Natural killer cell (primary cell): ENCODE data around the gene CPA1. TPM values are rescaled to one million over a fixed set of nuclear protein-coding genes. Genes with fewer than 3 reads are reported as not detected.

Experiments
- ATAC-seq, 3 donors: fragments of 150-1000 bp in 2 of 3; fragments of 200-7000 bp in 1 of 3; cut with Tn5 transposase; 1 replicate in 1 of 3; 2 replicates in 2 of 3; pipeline ENCODE4 v1.10.0; 2021; ENCODE audit warnings: mild to moderate bottlenecking in 2 of 3, moderate library complexity in 2 of 3
- DNase-seq, 2 donors: peaks; one replicate each; pipeline versions ENCODE4 v3.0.0 to v3.0.0-alpha.2; 2013 to 2021; ENCODE audit warnings: mixed read lengths in 1 of 2
- H3K27ac ChIP-seq: one replicate; pipeline ENCODE4 v1.5.1; 2013; ENCODE audit warnings: mild to moderate bottlenecking, low read length
- H3K27me3 ChIP-seq: one replicate; pipeline ENCODE4 v1.6.1; 2013; ENCODE audit warnings: low read length; ENCODE audit not compliant: control insufficient read depth, insufficient read depth
- H3K36me3 ChIP-seq: one replicate; pipeline ENCODE4 v1.6.1; 2013; ENCODE audit warnings: low read length; ENCODE audit not compliant: control insufficient read depth, insufficient read depth
- H3K4me1 ChIP-seq: one replicate; pipeline ENCODE4 v1.6.1; 2013; ENCODE audit warnings: low read length; ENCODE audit not compliant: control insufficient read depth, insufficient read depth
- H3K4me3 ChIP-seq: one replicate; pipeline ENCODE4 v1.5.1; 2013; ENCODE audit warnings: low read length
- H3K9me3 ChIP-seq: one replicate; pipeline ENCODE4 v1.6.1; 2013; ENCODE audit warnings: low read length; ENCODE audit not compliant: control insufficient read depth, insufficient read depth
- H3K27ac Mint-ChIP-seq, 2 donors: one replicate each; pipeline ENCODE4 v1.8.0; 2022; ENCODE audit warnings: mild to moderate bottlenecking in 2 of 2, mixed read lengths in 2 of 2, moderate library complexity in 1 of 2
- H3K27me3 Mint-ChIP-seq, 2 donors: one replicate each; pipeline ENCODE4 v1.8.0; 2022; ENCODE audit warnings: low read depth in 2 of 2, mixed read lengths in 2 of 2
- H3K36me3 Mint-ChIP-seq: one replicate; pipeline ENCODE4 v1.8.0; 2022; ENCODE audit warnings: mixed read lengths
- H3K4me1 Mint-ChIP-seq, 2 donors: one replicate each; pipeline ENCODE4 v1.8.0; 2022; ENCODE audit warnings: mixed read lengths in 2 of 2
- H3K4me3 Mint-ChIP-seq: one replicate; pipeline ENCODE4 v1.8.0; 2022; ENCODE audit warnings: mild to moderate bottlenecking, moderate library complexity, mixed read lengths
- H3K9me3 Mint-ChIP-seq, 2 donors: one replicate each; pipeline ENCODE4 v1.8.0; 2022; ENCODE audit warnings: mixed read lengths in 2 of 2
- WGBS: methylation state at CpG from one replicate; pipeline ENCODE4 v1.1.7; 2013; ENCODE audit warnings: missing lambda C conversion rate; ENCODE audit not compliant: insufficient coverage; 5-methylcytosine and 5-hydroxymethylcytosine counted together
- intact Hi-C: fragments of 100-400 bp; cut with micrococcal nuclease; formaldehyde crosslinking; loops from one replicate; pipeline ENCODE4 v1.14.2; 2022
- total RNA-seq, 4 donors: library from RNA; stranded (reverse); fragments of 120-200 nt in 1 of 4; gene quantifications; one replicate each; pipeline versions ENCODE4 v1.2.3 to v1.2.4, GENCODE V29; 2013 to 2022
- TF ChIP-seq, protein P1 (sequence below): fragments of 200-600 bp; IDR thresholded peaks from one replicate; pipeline ENCODE4 v1.8.0; 2022; ENCODE audit warnings: antibody characterized with exemption

The CPA1 gene
- total RNA-seq, 3 donors from 2014 or later (not counting 1 experiment from before 2014, with no cell fraction given): not detected

DNA sequence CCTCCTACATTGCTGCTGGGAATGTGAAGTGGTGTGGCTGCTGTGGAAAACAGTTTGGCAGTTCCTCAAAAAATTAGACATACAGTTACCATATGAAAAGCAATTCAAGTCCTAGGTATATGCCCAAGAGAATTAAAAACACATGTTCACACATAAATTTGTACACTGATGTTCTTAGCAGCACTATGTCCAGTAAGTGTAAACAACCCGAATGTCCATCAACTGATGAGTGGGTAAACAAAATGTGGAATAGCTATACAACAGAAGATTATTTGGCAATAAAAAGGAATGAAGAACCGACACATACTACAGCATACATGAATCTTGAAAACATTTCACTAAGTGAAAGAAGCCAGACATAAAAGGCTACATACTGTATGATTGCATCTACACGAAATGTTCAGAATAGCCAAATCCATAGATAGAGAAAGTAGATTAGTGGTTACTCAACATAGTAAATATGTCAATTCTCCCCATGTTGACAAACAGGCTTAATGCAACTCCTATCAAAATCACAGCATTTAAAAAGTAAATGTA, 43.3 kb downstream of the CPA1 start:
- H3K27me3 ChIP-seq: no peaks in the 10 kb centered on the region
- H3K4me1 Mint-ChIP-seq: peaks cover 6 to 11% of the 10 kb centered on the region in 2 donors
- H3K27ac Mint-ChIP-seq: no peak overlapping the region
- TF ChIP-seq, protein P1, sequence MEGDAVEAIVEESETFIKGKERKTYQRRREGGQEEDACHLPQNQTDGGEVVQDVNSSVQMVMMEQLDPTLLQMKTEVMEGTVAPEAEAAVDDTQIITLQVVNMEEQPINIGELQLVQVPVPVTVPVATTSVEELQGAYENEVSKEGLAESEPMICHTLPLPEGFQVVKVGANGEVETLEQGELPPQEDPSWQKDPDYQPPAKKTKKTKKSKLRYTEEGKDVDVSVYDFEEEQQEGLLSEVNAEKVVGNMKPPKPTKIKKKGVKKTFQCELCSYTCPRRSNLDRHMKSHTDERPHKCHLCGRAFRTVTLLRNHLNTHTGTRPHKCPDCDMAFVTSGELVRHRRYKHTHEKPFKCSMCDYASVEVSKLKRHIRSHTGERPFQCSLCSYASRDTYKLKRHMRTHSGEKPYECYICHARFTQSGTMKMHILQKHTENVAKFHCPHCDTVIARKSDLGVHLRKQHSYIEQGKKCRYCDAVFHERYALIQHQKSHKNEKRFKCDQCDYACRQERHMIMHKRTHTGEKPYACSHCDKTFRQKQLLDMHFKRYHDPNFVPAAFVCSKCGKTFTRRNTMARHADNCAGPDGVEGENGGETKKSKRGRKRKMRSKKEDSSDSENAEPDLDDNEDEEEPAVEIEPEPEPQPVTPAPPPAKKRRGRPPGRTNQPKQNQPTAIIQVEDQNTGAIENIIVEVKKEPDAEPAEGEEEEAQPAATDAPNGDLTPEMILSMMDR: no peak
- ATAC-seq (no peak), DNase-seq (no peak)
- H3K27ac ChIP-seq: no peak overlapping the region
- no peaks in the 10 kb centered on the region for H3K36me3 ChIP-seq
- no CpG with 5 or more reads among the region's 3 CpGs for WGBS
- H3K4me1 ChIP-seq: no peaks in the 10 kb centered on the region
- no peaks in the 10 kb centered on the region for H3K9me3 ChIP-seq
- intact Hi-C loops: no loop called here
- H3K4me3 Mint-ChIP-seq: no peak overlapping the region
- no peaks in the 10 kb centered on the region for H3K36me3 Mint-ChIP-seq
- no peaks in the 10 kb centered on the region for H3K27me3 Mint-ChIP-seq
- H3K9me3 Mint-ChIP-seq: no peaks in the 10 kb centered on the region
- H3K4me3 ChIP-seq: no peak overlapping the region

DNA sequence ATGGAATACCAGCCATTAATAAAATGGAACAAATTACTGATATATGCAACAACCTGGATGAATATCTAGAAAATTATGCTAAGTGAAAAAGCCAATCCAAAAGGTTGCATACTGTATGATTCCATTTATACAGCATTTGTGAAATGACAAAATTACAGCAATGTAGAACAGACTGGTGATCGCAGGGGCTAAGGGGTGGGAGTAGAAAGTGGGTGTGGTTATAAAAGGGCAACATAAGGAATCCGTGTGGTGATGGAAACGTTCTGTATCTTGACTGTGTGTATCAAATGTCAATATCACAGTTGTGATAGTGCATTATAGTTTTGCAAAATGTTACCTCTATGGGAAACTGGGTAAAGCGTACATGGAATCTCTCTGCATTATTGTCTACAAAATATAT, 45.5 kb downstream of the CPA1 start:
- H3K36me3 ChIP-seq: no peaks in the 10 kb centered on the region
- H3K27ac Mint-ChIP-seq: no peak overlapping the region
- no peaks in the 10 kb centered on the region for H3K9me3 Mint-ChIP-seq
- DNase-seq: no peak
- H3K4me1 Mint-ChIP-seq: peaks cover 0 to 4% of the 10 kb centered on the region in 2 donors
- TF ChIP-seq, protein P1: no peak
- no peak overlapping the region for H3K4me3 Mint-ChIP-seq
- 98% methylated on average over 3 of the region's 4 CpGs for WGBS
- no peaks in the 10 kb centered on the region for H3K27me3 Mint-ChIP-seq
- no peak for ATAC-seq
- H3K9me3 ChIP-seq: no peaks in the 10 kb centered on the region
- H3K36me3 Mint-ChIP-seq: no peaks in the 10 kb centered on the region
- H3K27ac ChIP-seq: no peak overlapping the region
- intact Hi-C loops: no loop called here
- H3K4me1 ChIP-seq: no peaks in the 10 kb centered on the region
- no peak overlapping the region for H3K4me3 ChIP-seq
- H3K27me3 ChIP-seq: no peaks in the 10 kb centered on the region

DNA sequence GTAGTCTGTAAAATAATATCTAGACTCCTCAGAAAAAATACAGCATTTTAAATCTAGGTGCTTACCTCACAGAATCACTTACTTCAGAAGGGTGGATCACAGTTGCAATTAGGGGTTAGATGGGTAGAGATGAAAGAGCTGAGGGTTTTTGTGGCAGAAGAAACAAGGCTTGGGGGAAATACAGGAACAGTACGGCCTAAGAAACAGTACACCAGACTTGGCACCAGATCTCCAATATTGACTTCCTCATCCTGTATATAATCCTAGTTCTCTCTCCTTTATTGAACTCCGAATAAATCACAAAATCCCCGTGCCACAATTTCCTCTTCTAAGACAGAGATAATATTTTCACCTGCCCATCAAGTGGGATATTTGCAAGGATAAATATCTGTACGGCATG, 46.3 kb downstream of the CPA1 start:
- Histone ChIP-seq H3K36me3 (no peaks in the 10 kb centered on the region), H3K27me3 (no peaks in the 10 kb centered on the region), H3K4me1 (no peaks in the 10 kb centered on the region), H3K4me3 (no peak overlapping the region), H3K9me3 (no peaks in the 10 kb centered on the region), H3K27ac (no peak overlapping the region)
- no peak for ATAC-seq
- peak in 1 of 2 donors; percentile 68 for DNase-seq
- TF ChIP-seq, protein P1: no peak
- Mint-ChIP-seq H3K9me3 (no peaks in the 10 kb centered on the region), H3K4me1 (peaks cover 0 to 4% of the 10 kb centered on the region in 2 donors), H3K36me3 (no peaks in the 10 kb centered on the region), H3K27ac (no peak overlapping the region), H3K4me3 (no peak overlapping the region), H3K27me3 (no peaks in the 10 kb centered on the region)
- WGBS: 46% methylated on average over 3 of the region's 4 CpGs
- intact Hi-C loops: no loop called here

DNA sequence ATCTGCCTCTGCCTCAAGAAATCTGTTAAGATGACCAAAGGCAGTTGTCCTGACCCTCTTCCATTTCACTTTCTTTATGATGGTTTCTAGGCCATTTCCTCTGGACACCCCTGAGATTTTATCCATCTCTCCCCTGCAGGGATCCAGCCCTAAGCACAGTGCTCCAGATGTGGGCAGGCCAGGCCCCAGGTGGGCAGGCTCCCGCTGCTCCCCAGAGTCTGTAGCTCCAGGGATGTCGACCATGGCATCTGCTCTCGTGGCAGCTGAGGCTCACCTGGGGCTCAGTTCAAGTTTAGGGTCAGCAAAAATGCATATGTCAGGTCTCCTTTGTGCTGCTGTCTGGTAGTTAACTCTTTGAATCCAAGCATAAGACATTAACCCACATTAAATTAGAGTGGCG, 48.7 kb downstream of the CPA1 start:
- Histone ChIP-seq H3K27ac (no peak overlapping the region), H3K4me3 (no peak overlapping the region), H3K27me3 (no peaks in the 10 kb centered on the region), H3K9me3 (no peaks in the 10 kb centered on the region), H3K4me1 (peaks cover 4% of the 10 kb centered on the region), H3K36me3 (no peaks in the 10 kb centered on the region)
- TF ChIP-seq, protein P1: no peak
- H3K27me3 Mint-ChIP-seq: no peaks in the 10 kb centered on the region
- ATAC-seq (no peak), DNase-seq (no peak)
- WGBS: 94% methylated on average over 4 of the region's 4 CpGs
- intact Hi-C loops: no loop called here
- no peaks in the 10 kb centered on the region for H3K9me3 Mint-ChIP-seq
- no peaks in the 10 kb centered on the region for H3K36me3 Mint-ChIP-seq
- H3K4me3 Mint-ChIP-seq: no peak overlapping the region
- H3K4me1 Mint-ChIP-seq: peaks cover 0 to 4% of the 10 kb centered on the region in 2 donors
- H3K27ac Mint-ChIP-seq: no peak overlapping the region
